SU-DHL-6 (cell line): Measurements from ENCODE around the gene FAM236B.
"Not testable (repeated sequence)": the region's sequence is repeated elsewhere in the genome, so short reads cannot be mapped to it uniquely, and the experiment has no call there.

Experiments used
- H2AFZ ChIP-seq: fragments of 200-600 bp; sonication (generic); 2 replicates; pipeline ENCODE4 v1.6.1; 2014; ENCODE audit warnings: low read depth, mild to moderate bottlenecking, moderate library complexity, mixed read lengths, antibody characterized with exemption, low read length; ENCODE audit not compliant: severe bottlenecking
- H3F3A ChIP-seq: fragments of 200-600 bp; shearing (Covaris generic); 2 replicates; pipeline ENCODE4 v1.6.0; 2016; ENCODE audit warnings: antibody characterized with exemption, mild to moderate bottlenecking; ENCODE audit not compliant: insufficient read depth
- H3K27ac ChIP-seq: fragments of 200-600 bp; sonication (generic); 2 replicates; pipeline ENCODE4 v1.5.1; 2016; ENCODE audit warnings: low read depth, mild to moderate bottlenecking, low read length, moderate library complexity, mixed read lengths
- H3K27me3 ChIP-seq: fragments of 200-600 bp; sonication (generic), shearing (Covaris generic); 2 replicates; pipeline ENCODE4 v1.6.0; 2014; ENCODE audit warnings: mild to moderate bottlenecking, low read length
- H3K36me3 ChIP-seq: fragments of 200-600 bp; sonication (generic); 2 replicates; pipeline ENCODE4 v1.6.1; 2014; ENCODE audit warnings: mild to moderate bottlenecking, low read length, mixed read lengths
- H3K4me2 ChIP-seq: fragments of 300-600, 200-600 bp; shearing (Covaris generic), sonication (generic); 2 replicates; pipeline ENCODE4 v1.6.0; 2014; ENCODE audit warnings: low read length, low read depth, mild to moderate bottlenecking; ENCODE audit not compliant: poor library complexity, severe bottlenecking
- H3K4me3 ChIP-seq: fragments of 200-600 bp; sonication (generic); 2 replicates; pipeline ENCODE4 v1.5.1; 2014; ENCODE audit warnings: antibody characterized with exemption, low read length, mild to moderate bottlenecking, mixed read lengths; ENCODE audit not compliant: insufficient read depth, poor library complexity, severe bottlenecking
- H3K79me2 ChIP-seq: fragments of 200-600 bp; sonication (generic); 2 replicates; pipeline ENCODE4 v1.6.1; 2014; ENCODE audit warnings: mild to moderate bottlenecking, low read length, moderate library complexity; ENCODE audit not compliant: insufficient read depth
- H3K9ac ChIP-seq: fragments of 200-600 bp; sonication (generic); 2 replicates; pipeline ENCODE4 v1.7.0; 2014; ENCODE audit warnings: mild to moderate bottlenecking, low read length
- H3K9me2 ChIP-seq: fragments of 200-600 bp; sonication (generic); replicated peaks from 2 replicates; pipeline ENCODE4 v1.6.1; 2014; ENCODE audit warnings: low read length; ENCODE audit not compliant: insufficient read depth
- H3K9me3 ChIP-seq: fragments of 200-600 bp; sonication (generic); 2 replicates; pipeline ENCODE4 v1.6.1; 2014; ENCODE audit warnings: low read length, mixed read lengths; ENCODE audit not compliant: insufficient read depth
- H4K20me1 ChIP-seq: fragments of 200-600 bp; sonication (generic); 2 replicates; pipeline ENCODE4 v1.6.1; 2014; ENCODE audit warnings: low read depth, mild to moderate bottlenecking, antibody characterized with exemption, low read length, moderate library complexity, mixed read lengths
- EZH2phosphoT487 ChIP-seq: fragments of 200-600 bp; sonication (generic), shearing (Covaris generic); conservative IDR thresholded peaks from 2 replicates; pipeline ENCODE4 v1.6.1; 2018; ENCODE audit warnings: mild to moderate bottlenecking, antibody characterized with exemption, low read length, moderate library complexity, mixed read lengths
- TF ChIP-seq, protein P1 (sequence below): fragments of 200-600 bp; sonication (generic); IDR thresholded peaks from one replicate; pipeline ENCODE4 v1.5.1; 2017; ENCODE audit warnings: antibody characterized with exemption, mild to moderate bottlenecking, low read length, moderate library complexity; ENCODE audit not compliant: insufficient read depth, poor library complexity, severe bottlenecking

Gene FAM236B

DNA sequence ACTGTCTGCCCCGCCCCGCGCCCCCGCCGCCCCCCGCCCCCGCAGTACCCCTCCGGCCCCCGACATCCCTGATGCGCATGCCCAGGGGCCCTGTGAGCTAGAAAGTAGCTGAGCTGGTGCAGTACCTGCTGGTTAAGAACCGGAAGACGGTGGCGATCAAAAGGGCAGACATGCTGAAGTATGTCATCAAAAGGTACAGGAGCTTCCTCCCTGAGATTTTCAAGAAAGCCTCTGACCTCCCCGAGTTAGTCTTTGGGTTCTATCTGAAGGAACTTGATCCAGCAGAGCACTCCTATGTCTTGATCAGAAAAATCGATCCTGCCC is 5.0 kb downstream of the FAM236B start:
- H3K9me2 ChIP-seq, H3K9me3 ChIP-seq, H3K79me2 ChIP-seq, H3K36me3 ChIP-seq, H2AFZ ChIP-seq, H3K4me2 ChIP-seq, H3K27ac ChIP-seq, H3K4me3 ChIP-seq, H3K9ac ChIP-seq, H4K20me1 ChIP-seq, H3K27me3 ChIP-seq, H3F3A ChIP-seq: not testable (repeated sequence)

DNA sequence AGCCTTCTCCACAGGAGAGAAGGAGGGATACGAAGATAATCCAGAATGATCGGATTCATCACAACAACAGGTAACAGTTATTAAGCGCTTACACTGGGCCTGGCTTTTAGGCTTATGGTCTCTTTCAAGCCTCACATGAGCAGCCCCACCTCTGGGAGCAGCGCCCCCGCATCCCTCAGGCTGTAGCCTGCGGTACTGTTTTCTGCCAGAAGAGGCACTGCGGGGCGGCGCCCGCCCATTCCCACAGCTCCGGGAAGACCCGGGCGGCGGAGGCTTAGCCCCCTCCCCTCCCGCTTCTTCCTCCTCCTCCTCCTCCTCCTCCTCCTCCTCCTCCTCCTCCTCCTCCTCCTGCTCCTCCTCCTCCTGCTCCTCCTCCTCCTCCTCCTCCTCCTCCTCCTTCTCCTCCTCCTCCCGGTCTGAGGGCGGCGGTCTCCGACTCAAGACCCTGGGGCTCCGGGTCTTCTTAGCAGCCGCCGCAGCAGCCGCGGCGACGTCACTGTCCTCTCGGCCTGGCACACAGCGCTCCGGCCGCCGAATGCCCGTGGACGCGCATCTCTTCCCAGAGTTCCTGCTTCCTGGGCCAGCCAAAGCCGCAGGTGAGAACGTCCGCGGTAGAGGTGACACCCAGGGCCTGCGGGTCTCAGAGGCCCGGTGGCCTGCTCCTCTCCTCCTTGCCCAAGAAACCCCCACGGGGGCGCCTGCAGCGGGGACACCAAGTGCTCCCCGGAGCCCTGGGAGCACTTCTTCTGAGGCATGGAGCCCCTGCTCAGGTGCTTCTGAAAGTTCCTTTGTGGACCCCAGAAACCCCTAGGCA is 5.6 kb downstream of the FAM236B start, which contains the start of gene DMRTC1B:
Gene DMRTC1B, plus strand, starts transcription at position 238 of the 814 bp plus-strand sequence. CDS start 68,246 bp downstream, outside the sequence.
- not testable (repeated sequence) for H3K27me3 ChIP-seq, H2AFZ ChIP-seq, H3K9me2 ChIP-seq, H3F3A ChIP-seq, H3K9ac ChIP-seq, H3K9me3 ChIP-seq, H3K4me2 ChIP-seq, H3K79me2 ChIP-seq, H4K20me1 ChIP-seq, H3K4me3 ChIP-seq, H3K27ac ChIP-seq, H3K36me3 ChIP-seq

DNA sequence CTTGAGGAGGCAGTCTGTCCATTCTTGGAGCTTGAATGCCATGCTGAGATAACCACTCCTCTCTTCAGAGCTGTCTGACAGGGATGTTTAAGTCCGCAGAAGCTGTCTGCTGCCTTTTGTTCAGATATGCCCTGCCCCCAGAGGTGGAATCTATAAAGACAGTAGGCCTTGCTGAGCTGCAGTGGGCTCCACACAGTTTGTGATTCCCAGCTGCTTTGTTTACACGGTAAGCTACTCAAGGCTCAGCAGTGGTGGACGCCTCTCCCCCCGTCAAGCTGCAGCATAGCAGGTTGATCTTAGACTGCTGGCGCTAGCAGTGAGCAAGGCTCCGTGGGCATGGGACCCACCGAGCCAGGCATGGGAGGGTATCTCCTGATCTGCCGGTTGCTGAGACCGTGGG is 22.0 kb downstream of the FAM236B start:
- H3K4me3 ChIP-seq, H3K9me2 ChIP-seq, H3F3A ChIP-seq, H3K27ac ChIP-seq, H3K9me3 ChIP-seq, H2AFZ ChIP-seq, H3K79me2 ChIP-seq, H3K36me3 ChIP-seq, H4K20me1 ChIP-seq, H3K27me3 ChIP-seq, H3K4me2 ChIP-seq, H3K9ac ChIP-seq: not testable (repeated sequence)

DNA sequence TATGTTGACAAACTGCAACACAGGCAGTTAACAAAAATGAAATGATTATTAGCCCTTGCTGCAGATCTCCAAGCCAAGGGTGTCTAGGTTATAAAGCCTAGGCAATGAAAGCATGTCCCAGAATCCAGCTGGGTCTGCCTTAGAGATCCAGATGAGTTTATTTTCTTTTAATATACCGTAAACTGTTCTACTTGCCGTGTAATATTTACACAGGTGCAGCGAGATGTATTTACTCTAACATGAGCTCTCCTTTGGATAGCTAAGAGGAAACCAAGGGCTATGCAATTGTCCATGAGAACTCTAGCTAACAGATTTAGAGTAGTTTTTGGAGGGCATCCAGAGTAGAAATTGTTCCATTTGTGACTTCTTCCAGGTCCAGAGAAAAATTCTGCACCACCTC is 33.9 kb downstream of the FAM236B start:
- not testable (repeated sequence) for H3K27me3 ChIP-seq

DNA sequence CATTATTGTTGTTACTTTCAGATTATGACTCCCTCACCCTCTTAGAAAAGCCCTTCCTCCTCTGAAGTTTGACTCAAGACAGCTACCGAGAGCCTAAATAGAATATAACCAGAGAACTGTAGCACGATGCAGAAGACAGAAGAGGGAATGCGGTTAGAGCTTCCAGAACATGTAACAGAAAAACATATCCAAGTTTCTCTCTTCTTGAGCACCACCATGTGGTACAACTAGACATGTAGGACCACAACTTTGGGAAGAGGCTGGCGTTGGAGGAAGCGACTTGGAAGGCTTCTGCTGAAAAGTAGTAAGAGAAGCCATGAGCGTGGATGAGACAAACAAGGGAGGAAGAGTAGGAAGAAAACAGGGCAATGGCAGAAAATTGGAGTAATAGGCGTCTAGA is 36.9 kb downstream of the FAM236B start:
- H4K20me1 ChIP-seq, H3K36me3 ChIP-seq, H3K9ac ChIP-seq, H3K4me3 ChIP-seq, H3K79me2 ChIP-seq, H3K9me3 ChIP-seq, H3K9me2 ChIP-seq, H2AFZ ChIP-seq, H3K27me3 ChIP-seq, H3K27ac ChIP-seq, H3K4me2 ChIP-seq, H3F3A ChIP-seq: not testable (repeated sequence)

More for the DNA sequence above, 33.9 kb downstream of the FAM236B start:
- not testable (repeated sequence) for H3K9me3 ChIP-seq, H3K79me2 ChIP-seq, H2AFZ ChIP-seq, H3F3A ChIP-seq, H3K36me3 ChIP-seq, H3K9ac ChIP-seq, H3K9me2 ChIP-seq, H3K4me3 ChIP-seq, H3K4me2 ChIP-seq, H3K27ac ChIP-seq, H4K20me1 ChIP-seq

DNA sequence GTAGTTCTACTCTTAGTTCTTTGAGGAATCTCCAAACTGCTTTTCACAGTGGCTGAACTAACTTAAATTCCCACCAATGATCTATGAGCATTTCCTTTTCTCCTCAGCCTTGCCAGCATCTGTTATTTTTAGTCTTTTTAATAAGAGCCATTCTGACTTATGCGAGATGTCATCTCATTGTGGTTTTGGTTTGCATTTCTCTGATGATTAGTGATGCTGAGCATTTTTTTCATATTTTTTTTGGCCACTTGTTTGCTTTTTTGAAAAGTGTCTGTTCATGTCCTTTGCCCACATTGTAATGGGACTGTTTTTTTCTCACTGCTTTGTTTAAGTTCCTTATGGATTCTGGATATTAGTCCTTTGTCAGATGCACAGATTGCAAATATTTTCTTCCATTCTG is 46.9 kb downstream of the FAM236B start:
- Histone ChIP-seq H3K79me2 (no peaks in the 10 kb centered on the region), H3K4me3 (no peak overlapping the region), H3K27me3 (no peaks in the 10 kb centered on the region), H3K9me2 (no peaks in the 10 kb centered on the region), H3F3A (no peaks in the 10 kb centered on the region), H3K36me3 (no peaks in the 10 kb centered on the region), H3K27ac (no peak overlapping the region), H2AFZ (no peak overlapping the region), H4K20me1 (no peaks in the 10 kb centered on the region), H3K9me3 (no peaks in the 10 kb centered on the region), H3K9ac (no peak overlapping the region), H3K4me2 (no peak overlapping the region)
- TF ChIP-seq EZH2phosphoT487 = no peak
- TF ChIP-seq, protein P1, sequence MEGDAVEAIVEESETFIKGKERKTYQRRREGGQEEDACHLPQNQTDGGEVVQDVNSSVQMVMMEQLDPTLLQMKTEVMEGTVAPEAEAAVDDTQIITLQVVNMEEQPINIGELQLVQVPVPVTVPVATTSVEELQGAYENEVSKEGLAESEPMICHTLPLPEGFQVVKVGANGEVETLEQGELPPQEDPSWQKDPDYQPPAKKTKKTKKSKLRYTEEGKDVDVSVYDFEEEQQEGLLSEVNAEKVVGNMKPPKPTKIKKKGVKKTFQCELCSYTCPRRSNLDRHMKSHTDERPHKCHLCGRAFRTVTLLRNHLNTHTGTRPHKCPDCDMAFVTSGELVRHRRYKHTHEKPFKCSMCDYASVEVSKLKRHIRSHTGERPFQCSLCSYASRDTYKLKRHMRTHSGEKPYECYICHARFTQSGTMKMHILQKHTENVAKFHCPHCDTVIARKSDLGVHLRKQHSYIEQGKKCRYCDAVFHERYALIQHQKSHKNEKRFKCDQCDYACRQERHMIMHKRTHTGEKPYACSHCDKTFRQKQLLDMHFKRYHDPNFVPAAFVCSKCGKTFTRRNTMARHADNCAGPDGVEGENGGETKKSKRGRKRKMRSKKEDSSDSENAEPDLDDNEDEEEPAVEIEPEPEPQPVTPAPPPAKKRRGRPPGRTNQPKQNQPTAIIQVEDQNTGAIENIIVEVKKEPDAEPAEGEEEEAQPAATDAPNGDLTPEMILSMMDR = no peak

DNA sequence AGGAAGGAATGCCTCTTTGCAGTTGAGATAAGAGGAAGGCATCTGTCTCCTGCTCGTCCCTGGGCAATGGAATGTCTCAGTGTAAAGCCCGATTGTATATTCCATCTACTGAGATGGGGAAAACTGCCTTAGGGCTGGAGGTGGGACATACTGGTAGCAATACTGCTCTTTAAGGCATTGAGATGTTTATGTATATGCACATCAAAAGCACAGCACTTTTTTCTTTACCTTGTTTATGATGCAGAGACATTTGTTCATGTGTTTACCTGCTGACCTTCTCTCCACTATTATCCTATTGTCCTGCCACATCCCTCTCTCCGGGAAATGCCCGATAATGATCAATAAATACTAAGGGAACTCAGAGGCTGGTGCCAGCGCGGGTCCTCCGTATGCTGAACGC is 48.8 kb downstream of the FAM236B start:
- H3K9ac ChIP-seq, H3K4me2 ChIP-seq, H4K20me1 ChIP-seq, H3K27ac ChIP-seq, H3K4me3 ChIP-seq, H3K79me2 ChIP-seq, H3K27me3 ChIP-seq, H3K9me3 ChIP-seq, H2AFZ ChIP-seq, H3F3A ChIP-seq, H3K36me3 ChIP-seq, H3K9me2 ChIP-seq: not testable (repeated sequence)
